Naive thymus-derived CD8-positive, alpha-beta T cell (primary cell): Measurements from ENCODE around the gene FOXJ3. TPM values are rescaled to one million over a fixed set of nuclear protein-coding genes. Genes with fewer than 3 reads are reported as not detected.
A peak's percentile ranks its signal among the peaks of the same experiment; 100 is the strongest.

Experiments
- ATAC-seq, 2 donors: fragments of 150-1000 bp; cut with Tn5 transposase in 1 of 2; sonication (Bioruptor Pico), chemical (Tn5 transposase) in 1 of 2; 1 replicate in 1 of 2; 2 replicates in 1 of 2; pipeline ENCODE4 v1.10.0; 2021; ENCODE audit warnings: mild to moderate bottlenecking in 2 of 2, moderate library complexity in 2 of 2
- POLR2A ChIA-PET: fragments of 350-600 bp; sonication (Branson Sonifier 250); formaldehyde crosslinking; loops from one replicate; lab custom pipeline; 2021; ENCODE audit warnings: antibody characterized with exemption; lab: Charles Lee
- DNase-seq, 10 donors: peaks; one replicate each; pipeline versions ENCODE4 v3.0.0 to v3.0.0-alpha.2; 2020 to 2022
- H3K27ac Mint-ChIP-seq, 10 donors: one replicate each; pipeline ENCODE4 v1.8.0; 2020 to 2022; ENCODE audit warnings: mild to moderate bottlenecking in 10 of 10, mixed read lengths in 10 of 10, moderate library complexity in 4 of 10, inconsistent platforms in 1 of 10
- H3K27me3 Mint-ChIP-seq, 5 donors: one replicate each; pipeline ENCODE4 v1.8.0; 2021 to 2022; ENCODE audit warnings: mixed read lengths in 5 of 5
- H3K36me3 Mint-ChIP-seq, 3 donors: one replicate each; pipeline ENCODE4 v1.8.0; 2020 to 2022; ENCODE audit warnings: mixed read lengths in 3 of 3, mild to moderate bottlenecking in 2 of 3, inconsistent platforms in 1 of 3
- H3K4me1 Mint-ChIP-seq, 4 donors: one replicate each; pipeline ENCODE4 v1.8.0; 2021 to 2022; ENCODE audit warnings: mixed read lengths in 4 of 4
- H3K4me3 Mint-ChIP-seq, 10 donors: one replicate each; pipeline ENCODE4 v1.8.0; 2020 to 2022; ENCODE audit warnings: mild to moderate bottlenecking in 10 of 10, mixed read lengths in 10 of 10, moderate library complexity in 6 of 10, inconsistent platforms in 1 of 10
- H3K9me3 Mint-ChIP-seq, 9 donors: one replicate each; pipeline ENCODE4 v1.8.0; 2020 to 2022; ENCODE audit warnings: mixed read lengths in 9 of 9, mild to moderate bottlenecking in 3 of 9, inconsistent platforms in 1 of 9, moderate library complexity in 1 of 9
- polyA plus RNA-seq, 3 donors: library from polyadenylated mRNA; unstranded; fragments of 300-500 nt; fragmentation: Illumina TruSeq; gene quantifications; one replicate each; pipeline ENCODE4 v1.2.3, GENCODE V29; 2021
- total RNA-seq, 8 experiments: library from RNA in 2 of 8; stranded (reverse) in 2 of 8; gene quantifications; one replicate each; pipeline ENCODE4 v1.2.3 and lab custom pipeline; 2021 to 2026

FOXJ3 gene
- total and polyA plus RNA-seq, 5 experiments from 2014 or later: 30.3 to 112 (median 39.8) TPM

DNA sequence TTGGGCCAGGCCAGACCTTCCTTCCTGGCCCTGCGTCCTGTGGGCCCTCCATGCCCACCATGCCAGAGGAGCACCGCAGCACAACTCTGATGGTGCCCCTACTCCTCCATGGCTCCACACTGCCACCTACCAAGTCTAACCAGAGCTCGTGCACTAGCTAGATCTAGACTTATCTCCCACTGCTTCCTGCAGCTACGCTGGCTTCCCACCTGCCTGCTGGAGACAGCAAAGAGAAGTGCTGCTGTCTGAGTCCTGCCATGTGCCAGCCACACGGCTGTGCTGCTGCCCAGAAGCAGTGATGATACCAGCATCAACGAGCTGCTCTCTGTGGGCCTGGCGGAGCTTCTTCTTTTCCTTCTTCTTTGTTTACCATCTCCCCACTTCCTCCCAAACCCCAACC lies 177.4 kb downstream of the FOXJ3 start:
- peak overlapping the region in 3 of 10 donors; percentile 22 to 86 (median 22) for H3K27ac Mint-ChIP-seq
- ATAC-seq (peak; percentile 44 to 53), DNase-seq (peak in 1 of 10 donors; percentile 8)
- H3K36me3 Mint-ChIP-seq: peaks cover 2 to 8% (median 2%) of the 10 kb centered on the region in 3 donors
- POLR2A ChIA-PET: no interaction called here
- peaks cover 0 to 14% (median 8%) of the 10 kb centered on the region in 9 donors for H3K9me3 Mint-ChIP-seq
- peak overlapping the region in 1 of 10 donors; percentile 1 for H3K4me3 Mint-ChIP-seq
- peaks cover 7 to 12% (median 9%) of the 10 kb centered on the region in 4 donors for H3K4me1 Mint-ChIP-seq
- H3K27me3 Mint-ChIP-seq: peaks cover 0 to 9% (median 3%) of the 10 kb centered on the region in 5 donors

- no peaks in the 10 kb centered on the region for H3K36me3 Mint-ChIP-seq
These were observed 179.7 kb downstream of the FOXJ3 start for GRCh38 chr1:42155362-42155761.

GRCh38 chr1:42154685-42155084 lies 180.3 kb downstream of the FOXJ3 start:
- H3K9me3 Mint-ChIP-seq: no peaks in the 10 kb centered on the region
- H3K4me3 Mint-ChIP-seq: no peak overlapping the region
- no peaks in the 10 kb centered on the region for H3K36me3 Mint-ChIP-seq
- H3K4me1 Mint-ChIP-seq: peaks cover 7 to 9% (median 8%) of the 10 kb centered on the region in 4 donors
- POLR2A ChIA-PET: no interaction called here
- peaks cover 4 to 17% (median 12%) of the 10 kb centered on the region in 5 donors for H3K27me3 Mint-ChIP-seq
- H3K27ac Mint-ChIP-seq: no peak overlapping the region
- ATAC-seq: no peak
- DNase-seq: no peak

More at GRCh38 chr1:42155362-42155761, 179.7 kb downstream of the FOXJ3 start:
- Mint-ChIP-seq H3K27ac (no peak overlapping the region), H3K27me3 (peaks cover 0 to 12% (median 9%) of the 10 kb centered on the region in 5 donors), H3K4me1 (peaks cover 7 to 9% (median 8%) of the 10 kb centered on the region in 4 donors), H3K4me3 (no peak overlapping the region), H3K9me3 (peaks cover 0 to 1% (median 0%) of the 10 kb centered on the region in 9 donors)
- POLR2A ChIA-PET: no interaction called here
- DNase-seq (no peak), ATAC-seq (no peak)

- peaks cover 4 to 17% (median 12%) of the 10 kb centered on the region in 5 donors for H3K27me3 Mint-ChIP-seq
- peaks cover 7 to 9% (median 8%) of the 10 kb centered on the region in 4 donors for H3K4me1 Mint-ChIP-seq
- no peak overlapping the region for H3K27ac Mint-ChIP-seq
- H3K36me3 Mint-ChIP-seq: no peaks in the 10 kb centered on the region
- POLR2A ChIA-PET: no interaction called here
- no peak for ATAC-seq
- DNase-seq: no peak
- H3K9me3 Mint-ChIP-seq: no peaks in the 10 kb centered on the region
- no peak overlapping the region for H3K4me3 Mint-ChIP-seq
These were observed 181.4 kb downstream of the FOXJ3 start for GRCh38 chr1:42153624-42154023.

GRCh38 chr1:42152907-42153600 lies 182.0 kb downstream of the FOXJ3 start, which contains the start of gene GUCA2B:
Gene GUCA2B (plus strand): TSS chr1:42153410. CDS start chr1:42153451, 41 bp downstream.
- peaks cover 4 to 17% (median 12%) of the 10 kb centered on the region in 5 donors for H3K27me3 Mint-ChIP-seq
- ATAC-seq: no peak
- H3K4me1 Mint-ChIP-seq: peaks cover 6 to 9% (median 7%) of the 10 kb centered on the region in 4 donors
- no peak within 1 kb of the TSS for H3K4me3 Mint-ChIP-seq
- no peaks in the 10 kb centered on the region for H3K36me3 Mint-ChIP-seq
- no peaks in the 10 kb centered on the region for H3K9me3 Mint-ChIP-seq
- no peak within 1 kb of the TSS for H3K27ac Mint-ChIP-seq
- DNase-seq: no peak
- POLR2A ChIA-PET: no interaction called here

GRCh38 chr1:42152119-42152518 lies 182.9 kb downstream of the FOXJ3 start:
- Mint-ChIP-seq H3K27ac (no peak overlapping the region), H3K4me3 (no peak overlapping the region), H3K36me3 (no peaks in the 10 kb centered on the region), H3K9me3 (no peaks in the 10 kb centered on the region), H3K27me3 (peaks cover 4 to 17% (median 12%) of the 10 kb centered on the region in 5 donors), H3K4me1 (peaks cover 0 to 1% (median 0%) of the 10 kb centered on the region in 4 donors)
- no peak for DNase-seq
- ATAC-seq: no peak
- POLR2A ChIA-PET: no interaction called here

DNA sequence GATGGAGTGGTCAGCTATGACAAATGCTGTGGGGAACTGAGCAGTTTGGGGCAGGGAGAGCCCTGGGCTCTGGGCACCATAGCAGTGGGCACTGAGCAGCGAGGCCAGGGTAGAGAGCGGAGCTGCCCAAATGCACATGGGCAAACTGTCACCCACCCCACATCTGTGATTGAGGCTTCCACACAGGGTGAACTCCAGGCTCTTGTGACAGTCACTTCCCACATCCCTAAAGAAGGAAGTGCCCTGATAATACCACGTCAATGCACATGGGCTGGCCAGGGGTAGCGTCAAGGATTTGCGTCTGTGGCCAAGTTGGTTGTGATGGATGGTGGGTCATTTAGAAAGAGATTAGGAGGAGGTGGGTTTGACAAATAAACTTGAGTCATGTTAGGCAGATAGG lies 184.4 kb downstream of the FOXJ3 start:
- Mint-ChIP-seq H3K9me3 (no peaks in the 10 kb centered on the region), H3K4me3 (no peak overlapping the region), H3K27me3 (peaks cover 4 to 17% (median 12%) of the 10 kb centered on the region in 5 donors), H3K36me3 (no peaks in the 10 kb centered on the region), H3K27ac (peak overlapping the region in 1 of 10 donors; percentile 11), H3K4me1 (no peaks in the 10 kb centered on the region)
- ATAC-seq (no peak), DNase-seq (no peak)
- POLR2A ChIA-PET: no interaction called here

DNA sequence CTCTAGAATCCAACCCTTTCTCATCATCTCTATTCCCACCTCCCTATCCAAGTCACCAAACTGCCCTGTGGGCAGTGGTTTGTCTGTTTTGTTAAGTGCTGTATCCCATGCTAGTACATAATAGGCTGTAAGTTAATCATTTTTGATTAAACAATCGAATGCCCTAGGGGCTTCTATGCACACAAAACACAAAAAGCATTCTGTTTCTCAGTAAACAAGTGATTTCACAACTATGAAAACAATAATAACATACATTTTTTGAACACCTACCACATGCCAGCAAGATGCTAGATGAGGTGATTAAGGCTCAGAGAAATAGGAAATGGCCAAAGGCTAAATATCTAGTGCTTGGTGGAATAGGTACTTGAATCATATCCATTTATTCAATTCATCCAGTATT lies 186.9 kb downstream of the FOXJ3 start:
- H3K27me3 Mint-ChIP-seq: peaks cover 4 to 24% (median 12%) of the 10 kb centered on the region in 5 donors
- DNase-seq (no peak), ATAC-seq (no peak)
- H3K4me1 Mint-ChIP-seq: peaks cover under 1 to 5% (median 3%) of the 10 kb centered on the region in 4 donors
- no peak overlapping the region for H3K4me3 Mint-ChIP-seq
- no peaks in the 10 kb centered on the region for H3K36me3 Mint-ChIP-seq
- H3K27ac Mint-ChIP-seq: no peak overlapping the region
- H3K9me3 Mint-ChIP-seq: no peaks in the 10 kb centered on the region
- POLR2A ChIA-PET: no interaction called here

DNA sequence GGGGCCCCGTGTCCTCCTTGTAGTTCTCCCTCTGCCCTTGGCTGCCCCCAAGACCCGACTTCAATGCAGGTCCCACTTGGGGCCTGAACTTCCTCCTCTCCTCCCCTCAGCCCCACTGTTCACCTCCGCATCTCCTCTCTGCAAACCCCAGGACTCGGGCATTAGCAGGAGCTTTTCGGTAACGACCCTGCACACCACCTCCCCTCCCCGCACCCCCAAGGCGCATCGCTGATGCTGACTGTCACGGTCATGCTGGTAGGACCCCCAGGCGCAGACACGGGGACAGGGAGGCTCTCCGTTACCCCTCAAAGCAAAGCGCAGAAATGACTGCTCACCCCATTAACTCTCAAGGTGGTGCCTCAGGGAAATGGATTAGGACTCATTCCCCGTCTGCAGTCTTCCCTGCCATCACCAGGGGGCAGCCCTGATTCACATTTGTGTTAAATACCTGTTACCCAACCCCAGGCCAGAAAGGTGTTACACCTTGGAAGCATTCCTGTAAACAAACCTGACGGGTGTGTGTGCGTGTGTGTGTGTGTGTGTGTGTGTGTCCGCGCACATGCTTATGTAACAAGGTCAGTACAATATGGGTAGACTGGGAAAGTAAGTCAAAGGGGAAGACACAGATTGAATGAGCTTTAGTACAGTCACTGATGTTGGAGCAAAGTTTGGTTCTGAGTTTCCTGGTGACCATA lies 188.3 kb downstream of the FOXJ3 start:
- POLR2A ChIA-PET: no interaction called here
- H3K4me3 Mint-ChIP-seq: no peak overlapping the region
- H3K36me3 Mint-ChIP-seq: no peaks in the 10 kb centered on the region
- peaks cover 6 to 28% (median 17%) of the 10 kb centered on the region in 5 donors for H3K27me3 Mint-ChIP-seq
- peak; percentile 37 to 84 (median 64) for DNase-seq
- no peak overlapping the region for H3K27ac Mint-ChIP-seq
- peak; percentile 76 to 78 for ATAC-seq
- H3K9me3 Mint-ChIP-seq: no peaks in the 10 kb centered on the region
- H3K4me1 Mint-ChIP-seq: peaks cover 2 to 6% (median 5%) of the 10 kb centered on the region in 4 donors

- ATAC-seq (no peak), DNase-seq (no peak)
- peaks cover 6 to 26% (median 17%) of the 10 kb centered on the region in 5 donors for H3K27me3 Mint-ChIP-seq
These were observed 189.0 kb downstream of the FOXJ3 start for GRCh38 chr1:42145764-42146625.

DNA sequence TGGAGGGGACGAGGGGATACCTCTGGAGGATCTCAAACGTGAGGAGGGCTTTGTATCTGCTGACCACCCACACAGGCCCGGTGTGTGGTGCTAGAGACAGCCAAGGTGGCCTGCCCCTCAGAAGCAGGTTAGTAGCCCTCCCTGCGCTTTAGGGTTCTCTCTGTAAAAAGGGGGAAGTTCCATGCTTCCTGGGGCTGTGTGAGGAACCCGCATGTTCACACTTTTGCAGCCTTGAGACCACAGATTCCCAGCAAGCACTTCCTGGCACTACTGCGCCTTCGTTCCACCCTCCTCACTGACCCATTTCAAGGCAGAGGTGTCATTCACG lies 189.7 kb downstream of the FOXJ3 start:
- POLR2A ChIA-PET: no interaction called here
- no peak overlapping the region for H3K27ac Mint-ChIP-seq
- no peaks in the 10 kb centered on the region for H3K36me3 Mint-ChIP-seq
- no peak for DNase-seq
- no peaks in the 10 kb centered on the region for H3K9me3 Mint-ChIP-seq
- ATAC-seq: no peak
- H3K4me1 Mint-ChIP-seq: peaks cover 2 to 6% (median 5%) of the 10 kb centered on the region in 4 donors
- H3K4me3 Mint-ChIP-seq: no peak overlapping the region
- H3K27me3 Mint-ChIP-seq: peaks cover 6 to 26% (median 14%) of the 10 kb centered on the region in 5 donors

More at GRCh38 chr1:42145764-42146625, 189.0 kb downstream of the FOXJ3 start:
- H3K4me1 Mint-ChIP-seq: peaks cover 2 to 6% (median 5%) of the 10 kb centered on the region in 4 donors
- no peaks in the 10 kb centered on the region for H3K36me3 Mint-ChIP-seq
- H3K9me3 Mint-ChIP-seq: no peaks in the 10 kb centered on the region
- POLR2A ChIA-PET: no interaction called here
- no peak overlapping the region for H3K4me3 Mint-ChIP-seq
- H3K27ac Mint-ChIP-seq: no peak overlapping the region

GRCh38 chr1:42144711-42145388 lies 190.2 kb downstream of the FOXJ3 start:
- Mint-ChIP-seq H3K27ac (no peak overlapping the region), H3K4me1 (peaks cover 2 to 6% (median 5%) of the 10 kb centered on the region in 4 donors), H3K27me3 (peaks cover 2 to 23% (median 11%) of the 10 kb centered on the region in 5 donors), H3K36me3 (no peaks in the 10 kb centered on the region), H3K9me3 (no peaks in the 10 kb centered on the region), H3K4me3 (no peak overlapping the region)
- POLR2A ChIA-PET: no interaction called here
- ATAC-seq: no peak
- no peak for DNase-seq
